ENCODE results near the gene PLPP4. TPM values are rescaled to one million over a fixed set of nuclear protein-coding genes. Genes with fewer than 3 reads are reported as not detected.

The PLPP4 gene
- total RNA-seq (0.26 and 1.2 TPM in 2 replicates), polyA plus RNA-seq (0.22 and 2.3 TPM in 2 replicates), polyA minus RNA-seq (ENCODE audit: low replicate concordance) (5.6 TPM in 1 of 2 replicates, not detected in the other)
- polyA plus RNA-seq (2012), result 0.42 and 1.8 TPM in 2 replicates

- H3K9me3 ChIP-seq (ENCODE audit: control insufficient read depth, insufficient read depth, low read depth, low read length), result no peaks in the 10 kb centered on the region
- H3K4me3 ChIP-seq (replicated peaks in 1 of 4; ENCODE audit: control extremely low read depth in 1 of 4, insufficient read depth in 1 of 4, low read depth in 3 of 4, low read length in 4 of 4), result peak within 1 kb of the TSS in 1 of 4 experiments; percentile 51
- H3K4me1 ChIP-seq (ENCODE audit: control insufficient read depth, extremely low read depth, insufficient read depth, low read length), result no peaks in the 10 kb centered on the region
- no peaks in the 10 kb centered on the region for H3K79me2 ChIP-seq (ENCODE audit: control insufficient read depth, insufficient read depth, low read length)
- no peak within 1 kb of the TSS for H3K27ac ChIP-seq (ENCODE audit: insufficient read depth, low read length)
- H3K36me3 ChIP-seq (ENCODE audit: control insufficient read depth, insufficient read depth, low read length), result no peaks in the 10 kb centered on the region
- H3K9ac ChIP-seq (ENCODE audit: insufficient read depth, low read length), result no peak within 1 kb of the TSS
- peaks cover 4% of the 10 kb centered on the region for H3K27me3 ChIP-seq (ENCODE audit: control insufficient read depth, insufficient read depth, low read length)
- H4K20me1 ChIP-seq (ENCODE audit: control insufficient read depth, extremely low read depth, insufficient read depth, low read length), result no peaks in the 10 kb centered on the region
- no peak for TF ChIP-seq EZH2 (IDR thresholded peaks at IDR 0.05; ENCODE audit: low read length, missing control alignments)
- TF ChIP-seq, protein P1, sequence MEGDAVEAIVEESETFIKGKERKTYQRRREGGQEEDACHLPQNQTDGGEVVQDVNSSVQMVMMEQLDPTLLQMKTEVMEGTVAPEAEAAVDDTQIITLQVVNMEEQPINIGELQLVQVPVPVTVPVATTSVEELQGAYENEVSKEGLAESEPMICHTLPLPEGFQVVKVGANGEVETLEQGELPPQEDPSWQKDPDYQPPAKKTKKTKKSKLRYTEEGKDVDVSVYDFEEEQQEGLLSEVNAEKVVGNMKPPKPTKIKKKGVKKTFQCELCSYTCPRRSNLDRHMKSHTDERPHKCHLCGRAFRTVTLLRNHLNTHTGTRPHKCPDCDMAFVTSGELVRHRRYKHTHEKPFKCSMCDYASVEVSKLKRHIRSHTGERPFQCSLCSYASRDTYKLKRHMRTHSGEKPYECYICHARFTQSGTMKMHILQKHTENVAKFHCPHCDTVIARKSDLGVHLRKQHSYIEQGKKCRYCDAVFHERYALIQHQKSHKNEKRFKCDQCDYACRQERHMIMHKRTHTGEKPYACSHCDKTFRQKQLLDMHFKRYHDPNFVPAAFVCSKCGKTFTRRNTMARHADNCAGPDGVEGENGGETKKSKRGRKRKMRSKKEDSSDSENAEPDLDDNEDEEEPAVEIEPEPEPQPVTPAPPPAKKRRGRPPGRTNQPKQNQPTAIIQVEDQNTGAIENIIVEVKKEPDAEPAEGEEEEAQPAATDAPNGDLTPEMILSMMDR (conservative IDR thresholded peaks at IDR 0.05 in 1 of 2, IDR thresholded peaks at IDR 0.05 in 1 of 2; ENCODE audit: low read depth in 1 of 2, low read length in 2 of 2), result no peak
- H2AFZ ChIP-seq (ENCODE audit: low read length), result no peak within 1 kb of the TSS
- peak within 1 kb of the TSS; percentile 9 for H3K4me2 ChIP-seq (ENCODE audit: extremely low read depth, insufficient read depth, low read length)
- peak in 1 of 2 donors; percentile 58 for DNase-seq (ENCODE audit: low read depth in 2 of 2)
Observed at GRCh38 chr10:120456626-120457430, at the start of gene PLPP4. Gene PLPP4 (plus strand): TSS chr10:120457227. CDS start chr10:120457306, 79 bp downstream.

DNA sequence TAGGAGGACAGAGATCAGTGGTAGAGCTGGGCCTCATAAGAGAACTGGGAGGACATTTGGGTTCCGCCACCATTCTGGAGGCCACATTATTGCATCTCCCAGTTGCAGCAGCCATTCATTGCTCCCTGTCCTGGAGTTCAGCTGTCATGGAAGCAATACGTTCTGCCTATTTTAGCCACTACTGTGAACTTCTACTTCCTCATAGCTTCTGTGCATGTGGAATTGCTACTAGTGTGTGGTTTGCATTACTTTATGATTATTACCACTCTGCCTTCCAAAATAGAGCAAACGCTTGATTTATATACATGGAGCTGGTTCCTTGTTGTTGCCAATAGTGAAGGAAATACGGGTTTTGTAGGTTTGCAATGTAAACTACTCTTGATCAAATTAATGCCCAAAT, 47.2 kb upstream of the PLPP4 start:
- no peak overlapping the region for H2AFZ ChIP-seq (ENCODE audit: low read length)
- H3K27me3 ChIP-seq (ENCODE audit: control insufficient read depth, insufficient read depth, low read length), result no peaks in the 10 kb centered on the region
- no peaks in the 10 kb centered on the region for H4K20me1 ChIP-seq (ENCODE audit: control insufficient read depth, extremely low read depth, insufficient read depth, low read length)
- H3K4me3 ChIP-seq (replicated peaks in 1 of 4; ENCODE audit: control extremely low read depth in 1 of 4, insufficient read depth in 1 of 4, low read depth in 3 of 4, low read length in 4 of 4), result no peak overlapping the region
- no peaks in the 10 kb centered on the region for H3K36me3 ChIP-seq (ENCODE audit: control insufficient read depth, insufficient read depth, low read length)
- no peaks in the 10 kb centered on the region for H3K79me2 ChIP-seq (ENCODE audit: control insufficient read depth, insufficient read depth, low read length)
- TF ChIP-seq, protein P1 (conservative IDR thresholded peaks at IDR 0.05 in 1 of 2, IDR thresholded peaks at IDR 0.05 in 1 of 2; ENCODE audit: low read depth in 1 of 2, low read length in 2 of 2), result no peak
- no peak for TF ChIP-seq EZH2 (IDR thresholded peaks at IDR 0.05; ENCODE audit: low read length, missing control alignments)
- H3K27ac ChIP-seq (ENCODE audit: insufficient read depth, low read length), result no peak overlapping the region
- no peak overlapping the region for H3K4me2 ChIP-seq (ENCODE audit: extremely low read depth, insufficient read depth, low read length)
- peaks cover 6% of the 10 kb centered on the region for H3K4me1 ChIP-seq (ENCODE audit: control insufficient read depth, extremely low read depth, insufficient read depth, low read length)
- no peaks in the 10 kb centered on the region for H3K9me3 ChIP-seq (ENCODE audit: control insufficient read depth, insufficient read depth, low read depth, low read length)
- no peak for DNase-seq (ENCODE audit: low read depth in 2 of 2)
- H3K9ac ChIP-seq (ENCODE audit: insufficient read depth, low read length), result no peak overlapping the region

DNA sequence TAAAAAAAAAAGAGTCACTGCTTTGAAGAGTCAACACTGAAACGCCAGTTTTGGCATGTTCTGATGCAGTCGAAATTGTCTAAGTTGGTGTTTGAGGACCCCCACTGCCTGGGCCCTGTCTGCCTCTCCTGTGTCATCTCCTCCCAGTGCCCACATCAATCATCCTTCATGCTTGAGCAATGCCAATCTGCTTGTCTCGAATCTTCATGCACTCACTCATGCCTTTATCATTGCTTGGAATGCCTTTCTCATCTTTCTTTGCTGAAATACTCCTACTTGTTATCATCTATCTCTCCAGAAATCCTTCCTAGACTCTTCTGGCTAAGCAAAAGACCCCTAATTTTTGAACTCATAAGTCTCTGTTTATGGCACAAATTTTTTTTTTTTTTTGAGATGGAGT, 42.1 kb upstream of the PLPP4 start:
- Histone ChIP-seq H2AFZ (ENCODE audit: low read length) (no peak overlapping the region), H3K4me1 (ENCODE audit: control insufficient read depth, extremely low read depth, insufficient read depth, low read length) (peaks cover 9% of the 10 kb centered on the region), H3K27me3 (ENCODE audit: control insufficient read depth, insufficient read depth, low read length) (no peaks in the 10 kb centered on the region), H3K4me3 (replicated peaks in 1 of 4; ENCODE audit: control extremely low read depth in 1 of 4, insufficient read depth in 1 of 4, low read depth in 3 of 4, low read length in 4 of 4) (no peak overlapping the region), H3K9me3 (ENCODE audit: control insufficient read depth, insufficient read depth, low read depth, low read length) (no peaks in the 10 kb centered on the region), H4K20me1 (ENCODE audit: control insufficient read depth, extremely low read depth, insufficient read depth, low read length) (no peaks in the 10 kb centered on the region), H3K79me2 (ENCODE audit: control insufficient read depth, insufficient read depth, low read length) (no peaks in the 10 kb centered on the region), H3K27ac (ENCODE audit: insufficient read depth, low read length) (no peak overlapping the region), H3K4me2 (ENCODE audit: extremely low read depth, insufficient read depth, low read length) (no peak overlapping the region), H3K36me3 (ENCODE audit: control insufficient read depth, insufficient read depth, low read length) (no peaks in the 10 kb centered on the region), H3K9ac (ENCODE audit: insufficient read depth, low read length) (no peak overlapping the region)
- TF ChIP-seq, protein P1 (conservative IDR thresholded peaks at IDR 0.05 in 1 of 2, IDR thresholded peaks at IDR 0.05 in 1 of 2; ENCODE audit: low read depth in 1 of 2, low read length in 2 of 2), result no peak
- TF ChIP-seq EZH2 (IDR thresholded peaks at IDR 0.05; ENCODE audit: low read length, missing control alignments), result no peak
- no peak for DNase-seq (ENCODE audit: low read depth in 2 of 2)

Data from fibroblast of lung (primary cell).